ENCODE data around the gene DNAH11.
"Not testable (repeated sequence)": the region's sequence is repeated elsewhere in the genome, so short reads cannot be mapped to it uniquely, and the experiment has no call there.

The DNAH11 gene

DNA sequence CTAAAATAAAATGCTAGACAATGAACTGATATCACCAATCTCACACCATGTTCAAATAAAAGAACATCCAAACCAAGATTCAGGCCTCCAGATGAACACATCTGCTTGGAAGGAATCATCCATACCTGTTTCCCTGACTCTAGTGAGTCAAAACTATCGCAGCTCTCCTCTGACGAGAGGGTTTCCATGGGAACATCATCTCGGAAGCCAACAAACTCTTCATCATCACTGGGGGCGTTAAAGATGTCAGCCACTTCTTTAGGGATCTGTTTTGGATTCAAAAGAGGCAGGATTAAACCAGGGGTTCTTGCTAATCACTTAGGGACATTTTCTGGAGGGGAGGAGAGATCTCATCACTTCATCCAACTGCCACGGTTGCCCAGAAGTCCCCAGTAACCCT, 373.8 kb downstream of the DNAH11 start:
- Mint-ChIP-seq H3K27me3 (no peaks in the 10 kb centered on the region), H3K27ac (no peak overlapping the region), H3K4me3 (no peak overlapping the region), H3K9me3 (no peaks in the 10 kb centered on the region), H3K4me1 (peaks cover 9% of the 10 kb centered on the region), H3K36me3 (peaks cover 30% of the 10 kb centered on the region)

DNA sequence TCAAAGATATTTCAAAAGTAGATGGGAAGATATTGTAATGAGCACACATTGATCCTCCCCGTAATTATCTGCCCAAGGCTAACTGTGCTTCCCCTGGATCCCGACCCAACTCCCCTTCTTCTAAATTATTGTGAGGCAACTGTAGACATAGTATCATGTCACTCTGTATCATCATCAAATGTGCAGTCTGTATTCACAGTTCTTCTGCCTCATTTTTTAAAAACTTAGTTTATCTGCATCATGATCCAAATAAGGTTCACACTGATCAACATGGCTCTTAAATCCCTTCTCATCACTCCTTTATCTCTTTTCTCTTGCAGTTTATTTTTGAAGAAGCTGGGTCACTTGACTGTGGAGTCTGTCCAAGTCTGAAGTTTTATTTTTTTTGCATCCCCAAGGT, 375.4 kb downstream of the DNAH11 start:
- Mint-ChIP-seq H3K36me3 (peaks cover 28% of the 10 kb centered on the region), H3K4me1 (peaks cover 9% of the 10 kb centered on the region)

DNA sequence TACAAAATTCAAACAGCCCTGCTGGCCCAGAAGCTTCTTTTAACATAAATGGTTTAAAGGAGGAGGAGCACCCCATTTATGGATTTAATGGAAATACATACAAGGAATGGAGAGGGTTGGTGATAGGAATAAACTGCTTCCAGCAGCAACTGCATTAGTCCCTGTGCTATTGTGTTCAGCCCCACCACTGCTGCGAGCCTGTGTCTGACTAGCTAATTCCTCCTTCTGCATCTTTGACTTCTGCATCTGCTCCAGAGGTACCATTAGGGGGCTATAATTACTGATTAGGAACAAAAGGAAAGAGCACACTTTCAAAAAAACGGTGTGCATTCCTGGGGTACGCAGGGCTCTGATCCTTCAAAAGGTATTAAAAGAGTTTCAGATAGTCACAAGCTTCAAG, 378.1 kb downstream of the DNAH11 start:
- no peak overlapping the region for H3K4me3 Mint-ChIP-seq
- no peak overlapping the region for H3K27ac Mint-ChIP-seq
- peaks cover 16% of the 10 kb centered on the region for H3K36me3 Mint-ChIP-seq
- no peaks in the 10 kb centered on the region for H3K9me3 Mint-ChIP-seq
- peaks cover 24% of the 10 kb centered on the region for H3K4me1 Mint-ChIP-seq
- no peaks in the 10 kb centered on the region for H3K27me3 Mint-ChIP-seq

More for the DNA sequence above, 375.4 kb downstream of the DNAH11 start:
- H3K27me3 Mint-ChIP-seq = no peaks in the 10 kb centered on the region
- no peaks in the 10 kb centered on the region for H3K9me3 Mint-ChIP-seq
- H3K4me3 Mint-ChIP-seq = no peak overlapping the region
- H3K27ac Mint-ChIP-seq = no peak overlapping the region

DNA sequence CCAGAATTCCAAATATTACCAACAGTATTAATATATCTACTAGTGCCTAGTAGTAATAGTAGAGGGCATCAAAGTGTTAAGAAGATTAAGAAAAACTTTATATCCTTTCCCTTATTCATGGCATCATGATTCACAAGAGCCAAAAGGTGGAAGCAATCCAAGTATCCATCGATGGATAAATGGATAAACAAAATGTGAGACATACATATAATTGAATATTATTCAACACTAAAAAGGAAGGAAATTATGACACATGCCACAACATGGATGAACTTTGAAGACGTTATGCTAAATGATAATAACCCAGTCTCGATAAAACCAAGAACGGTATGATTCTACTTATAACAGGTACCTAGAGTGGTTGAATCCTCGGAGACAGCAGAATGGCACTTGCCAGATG, 379.8 kb downstream of the DNAH11 start:
- Mint-ChIP-seq H3K4me3 (no peak overlapping the region), H3K27ac (no peak overlapping the region), H3K36me3 (peaks cover 18% of the 10 kb centered on the region), H3K27me3 (no peaks in the 10 kb centered on the region), H3K4me1 (peaks cover 31% of the 10 kb centered on the region), H3K9me3 (no peaks in the 10 kb centered on the region)

DNA sequence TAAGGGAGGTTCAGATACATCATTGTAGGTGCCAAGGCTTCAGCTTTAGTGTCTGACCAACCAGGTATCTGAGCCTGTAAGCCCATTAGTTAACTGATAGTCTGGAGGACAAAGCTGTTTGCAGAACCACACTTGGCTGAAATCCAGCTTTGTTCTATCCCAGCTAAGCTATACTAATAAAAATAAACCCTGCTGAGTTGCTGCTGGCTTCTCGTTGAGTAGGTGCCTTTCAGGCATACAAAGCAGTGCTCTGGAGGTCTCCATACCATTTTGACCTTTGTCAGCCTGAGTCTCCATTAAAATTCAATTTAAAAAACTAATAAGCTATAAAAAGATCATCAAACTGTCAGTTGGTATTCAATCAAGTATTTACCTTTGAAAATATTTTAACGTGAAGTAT, 380.8 kb downstream of the DNAH11 start:
- Mint-ChIP-seq H3K36me3 (peaks cover 18% of the 10 kb centered on the region), H3K27me3 (no peaks in the 10 kb centered on the region), H3K27ac (no peak overlapping the region), H3K4me1 (peaks cover 35% of the 10 kb centered on the region), H3K9me3 (no peaks in the 10 kb centered on the region), H3K4me3 (no peak overlapping the region)

DNA sequence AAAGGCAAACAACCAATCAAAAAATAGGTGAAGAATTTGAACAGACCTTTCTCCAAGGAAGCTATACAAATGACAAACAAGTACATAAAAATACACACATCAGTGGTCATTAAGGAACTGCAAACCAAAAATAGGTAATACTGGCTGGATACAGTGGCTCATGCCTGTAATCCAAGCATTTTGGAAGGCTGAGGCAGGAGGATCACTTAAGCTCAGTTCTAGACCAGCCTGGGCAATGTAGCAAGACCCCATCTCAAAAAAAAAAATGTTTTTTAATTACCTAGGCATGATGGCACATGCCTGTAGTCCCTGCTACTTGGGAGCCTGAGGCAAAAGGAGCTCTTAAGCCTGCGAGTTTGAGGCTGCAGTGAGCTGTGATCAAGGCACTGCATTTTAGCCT, 383.6 kb downstream of the DNAH11 start:
- Mint-ChIP-seq H3K27ac (no peak overlapping the region), H3K4me3 (no peak overlapping the region), H3K9me3 (peaks cover 6% of the 10 kb centered on the region), H3K4me1 (peaks cover 41% of the 10 kb centered on the region), H3K27me3 (no peaks in the 10 kb centered on the region), H3K36me3 (peaks cover 27% of the 10 kb centered on the region)

DNA sequence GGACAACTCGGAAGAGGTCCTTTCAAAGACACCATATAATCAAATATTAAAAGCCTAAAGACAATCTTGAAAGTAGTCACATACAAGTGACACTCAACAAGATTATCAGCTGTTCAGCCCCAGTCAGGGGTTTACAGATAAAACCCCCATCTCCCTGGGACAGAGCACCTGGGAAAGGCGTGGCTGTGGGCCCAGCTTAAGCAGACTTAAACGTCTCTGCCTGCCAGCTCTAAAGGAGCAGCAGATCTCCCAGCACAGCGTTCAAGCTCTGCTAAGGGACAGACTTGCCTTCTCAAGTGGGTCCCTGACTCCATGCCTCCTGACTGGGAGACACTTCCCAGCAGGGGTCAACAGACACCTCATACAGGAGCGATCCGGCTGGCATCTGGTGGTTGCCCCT, 384.9 kb downstream of the DNAH11 start:
- no peak overlapping the region for H3K27ac Mint-ChIP-seq
- no peaks in the 10 kb centered on the region for H3K27me3 Mint-ChIP-seq
- peaks cover 6% of the 10 kb centered on the region for H3K9me3 Mint-ChIP-seq
- H3K4me1 Mint-ChIP-seq = peaks cover 44% of the 10 kb centered on the region
- H3K36me3 Mint-ChIP-seq = peaks cover 28% of the 10 kb centered on the region
- H3K4me3 Mint-ChIP-seq = no peak overlapping the region

DNA sequence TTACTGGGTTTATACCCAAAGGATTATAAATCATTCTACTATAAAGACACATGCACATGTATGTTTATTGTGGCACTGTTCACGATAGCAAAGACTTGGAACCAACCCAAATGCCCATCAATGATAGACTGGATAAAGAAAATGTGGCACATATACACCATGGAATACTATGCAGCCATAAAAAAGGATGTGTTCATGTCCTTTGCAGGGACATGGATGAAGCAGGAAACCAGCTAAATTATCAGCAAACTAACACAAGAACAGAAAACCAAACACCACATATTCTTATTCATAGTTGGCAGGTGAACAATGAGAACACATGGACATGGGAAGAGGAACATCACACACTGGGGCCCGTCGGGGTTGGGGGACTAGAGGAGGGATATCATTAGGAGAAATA, 390.5 kb downstream of the DNAH11 start:
- H3K9me3 Mint-ChIP-seq, H3K4me3 Mint-ChIP-seq, H3K27ac Mint-ChIP-seq, H3K27me3 Mint-ChIP-seq: not testable (repeated sequence)
- Mint-ChIP-seq H3K4me1 (peaks cover 53% of the 10 kb centered on the region), H3K36me3 (peaks cover 37% of the 10 kb centered on the region)

DNA sequence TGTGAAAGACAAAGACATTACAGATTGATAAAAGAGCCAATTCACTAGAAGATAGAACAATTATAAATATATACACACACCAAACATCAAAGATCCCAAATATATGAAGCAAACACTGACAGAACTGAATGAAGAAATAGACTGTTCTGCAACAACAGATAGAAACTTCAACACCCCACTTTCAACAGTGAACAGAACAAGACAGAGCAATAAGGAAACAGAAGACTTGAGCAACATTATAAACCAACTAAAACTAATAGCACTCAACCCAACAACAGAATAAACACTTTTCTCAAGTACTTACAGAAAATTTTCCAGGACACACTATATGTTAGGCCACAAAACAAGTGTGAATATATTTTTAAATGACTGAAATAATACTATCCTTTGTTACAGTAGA, 392.0 kb downstream of the DNAH11 start:
- peaks cover 3% of the 10 kb centered on the region for H3K9me3 Mint-ChIP-seq
- H3K36me3 Mint-ChIP-seq = peaks cover 31% of the 10 kb centered on the region
- no peak overlapping the region for H3K4me3 Mint-ChIP-seq
- H3K27me3 Mint-ChIP-seq = no peaks in the 10 kb centered on the region
- peaks cover 54% of the 10 kb centered on the region for H3K4me1 Mint-ChIP-seq
- H3K27ac Mint-ChIP-seq = no peak overlapping the region

DNA sequence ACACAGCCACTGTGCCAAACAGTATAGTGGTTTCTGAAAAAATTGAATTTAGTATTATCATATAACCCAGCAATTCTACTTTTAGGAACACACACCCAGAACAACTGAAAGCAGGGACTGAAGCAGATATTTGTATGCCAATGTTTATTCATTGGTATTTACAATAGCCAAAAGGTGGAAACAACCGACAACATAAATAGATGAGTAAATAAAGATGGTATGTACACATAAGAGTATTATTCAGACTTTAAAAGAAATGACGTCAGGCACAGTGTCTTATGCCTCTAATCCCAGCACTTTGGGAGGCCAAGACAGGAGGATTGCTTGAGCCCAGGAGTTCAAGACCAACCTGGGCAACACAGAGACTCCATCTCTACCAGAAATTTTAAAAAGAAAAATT, 395.6 kb downstream of the DNAH11 start:
- no peaks in the 10 kb centered on the region for H3K27me3 Mint-ChIP-seq
- H3K4me3 Mint-ChIP-seq = no peak overlapping the region
- H3K9me3 Mint-ChIP-seq = no peaks in the 10 kb centered on the region
- H3K36me3 Mint-ChIP-seq = peaks cover 23% of the 10 kb centered on the region
- H3K27ac Mint-ChIP-seq = no peak overlapping the region
- H3K4me1 Mint-ChIP-seq = peaks cover 79% of the 10 kb centered on the region

DNA sequence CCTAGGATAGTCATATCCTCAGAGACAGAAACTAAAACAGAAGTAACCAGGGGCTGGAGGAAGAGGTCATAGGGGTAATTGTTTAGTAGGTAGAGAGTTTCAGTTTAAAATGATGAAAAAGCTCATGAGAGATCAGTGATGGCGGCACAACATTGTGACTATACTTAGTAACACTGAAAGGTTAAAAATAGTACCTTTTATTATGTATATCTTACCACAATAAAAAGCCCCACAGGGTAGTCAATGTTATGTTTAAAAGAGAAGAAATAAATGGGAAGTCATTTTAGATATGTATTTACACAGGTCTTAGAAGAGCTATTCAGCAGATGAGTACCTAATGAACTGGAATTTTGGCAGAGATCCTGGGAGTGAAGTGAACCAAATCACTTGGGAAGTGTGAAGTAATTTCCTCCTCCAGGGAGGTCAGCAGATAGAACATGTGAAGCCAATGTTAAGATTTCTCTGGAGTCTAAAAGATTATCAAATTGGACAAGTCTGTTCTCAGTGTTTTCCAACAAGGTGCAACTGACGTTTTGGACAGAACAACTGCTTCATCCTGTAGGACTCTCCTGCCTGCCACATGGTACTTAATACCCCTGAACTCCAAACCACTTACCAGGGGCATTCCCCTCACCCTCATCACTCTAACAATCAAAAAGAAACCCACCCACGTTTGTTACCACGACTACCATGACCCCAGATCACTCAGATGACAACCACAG, 396.5 kb downstream of the DNAH11 start:
- peak overlapping the region; percentile 62 for H3K4me3 Mint-ChIP-seq
- H3K9me3 Mint-ChIP-seq = no peaks in the 10 kb centered on the region
- H3K27me3 Mint-ChIP-seq = no peaks in the 10 kb centered on the region
- peak overlapping the region; percentile 91 for H3K27ac Mint-ChIP-seq
- H3K36me3 Mint-ChIP-seq = peaks cover 23% of the 10 kb centered on the region
- H3K4me1 Mint-ChIP-seq = peaks cover 74% of the 10 kb centered on the region

DNA sequence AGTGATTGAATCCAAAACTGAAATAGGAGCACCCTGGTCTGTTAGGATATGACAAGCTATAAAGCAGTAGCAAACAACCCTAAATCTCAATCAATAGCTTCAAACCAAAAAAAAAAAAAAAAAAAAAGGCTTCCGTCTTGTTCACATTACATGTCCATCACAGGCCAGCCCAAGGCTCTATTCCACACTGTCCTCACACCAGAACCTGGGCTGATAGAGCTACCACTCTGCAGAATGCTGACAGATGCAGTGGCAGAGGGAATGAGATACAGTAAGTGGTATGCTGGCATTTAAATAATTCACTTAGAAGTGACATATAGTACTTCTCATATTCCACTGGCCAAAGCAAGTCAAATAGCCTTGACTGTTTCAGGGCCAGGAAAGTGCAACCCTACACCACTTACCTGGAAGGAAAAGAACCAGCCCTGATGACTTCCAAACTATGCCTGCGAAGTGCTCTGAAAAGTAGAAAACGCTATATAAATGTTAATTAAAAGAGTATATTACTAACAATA, 397.1 kb downstream of the DNAH11 start:
- Mint-ChIP-seq H3K4me3 (peak overlapping the region; percentile 62), H3K36me3 (peaks cover 22% of the 10 kb centered on the region), H3K27ac (peak overlapping the region; percentile 91), H3K4me1 (peaks cover 74% of the 10 kb centered on the region), H3K9me3 (no peaks in the 10 kb centered on the region), H3K27me3 (no peaks in the 10 kb centered on the region)

DNA sequence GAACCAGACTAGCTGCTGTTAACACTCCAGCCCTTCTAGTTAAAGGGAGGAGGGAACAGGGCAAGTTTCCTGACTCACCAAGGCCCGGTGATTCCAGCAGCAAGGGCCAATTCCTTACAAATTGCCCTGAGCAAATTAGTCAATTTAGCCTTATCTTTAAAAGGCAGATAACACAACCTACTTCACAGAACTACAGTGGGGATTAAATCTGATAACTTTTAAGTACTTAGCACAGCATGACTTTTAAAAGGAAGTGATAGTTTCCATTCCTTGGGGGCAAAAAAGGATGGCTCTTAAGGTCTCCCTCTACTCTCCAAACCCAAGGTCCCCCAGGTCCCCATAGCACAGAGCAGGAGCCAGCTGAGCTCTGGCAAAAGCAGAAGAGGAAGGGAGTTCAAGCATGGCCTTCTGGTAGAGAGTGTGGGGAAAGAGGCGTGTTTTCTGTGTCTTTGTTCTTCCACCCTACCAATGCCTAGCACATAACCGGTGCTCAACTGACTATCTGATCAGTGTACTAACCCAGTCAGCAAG, 398.8 kb downstream of the DNAH11 start:
- peaks cover 73% of the 10 kb centered on the region for H3K4me1 Mint-ChIP-seq

DNA sequence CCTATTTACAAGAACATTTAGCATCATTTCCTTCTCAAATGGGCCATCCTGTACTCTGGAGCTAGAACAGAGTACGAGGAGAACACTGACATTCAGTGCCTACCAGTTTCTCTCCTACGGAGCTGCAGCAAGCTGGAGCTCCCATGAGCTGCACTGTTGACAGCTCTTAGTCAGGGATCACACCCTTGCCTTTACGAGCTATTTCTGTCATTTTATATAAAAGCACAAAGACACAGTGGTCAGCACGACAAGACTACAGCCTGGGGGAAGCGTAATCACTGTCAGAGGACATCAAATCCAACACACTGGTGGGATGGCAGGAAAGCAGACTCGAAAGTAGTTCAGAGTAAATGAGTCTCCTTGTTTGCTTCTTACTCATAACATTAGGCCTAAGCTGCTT, 400.1 kb downstream of the DNAH11 start:
- H3K4me3 Mint-ChIP-seq = no peak overlapping the region

More for the DNA sequence above, 398.8 kb downstream of the DNAH11 start:
- H3K27ac Mint-ChIP-seq = no peak overlapping the region
- H3K9me3 Mint-ChIP-seq = no peaks in the 10 kb centered on the region
- H3K4me3 Mint-ChIP-seq = peak overlapping the region; percentile 50
- peaks cover 13% of the 10 kb centered on the region for H3K36me3 Mint-ChIP-seq
- H3K27me3 Mint-ChIP-seq = no peaks in the 10 kb centered on the region

DNA sequence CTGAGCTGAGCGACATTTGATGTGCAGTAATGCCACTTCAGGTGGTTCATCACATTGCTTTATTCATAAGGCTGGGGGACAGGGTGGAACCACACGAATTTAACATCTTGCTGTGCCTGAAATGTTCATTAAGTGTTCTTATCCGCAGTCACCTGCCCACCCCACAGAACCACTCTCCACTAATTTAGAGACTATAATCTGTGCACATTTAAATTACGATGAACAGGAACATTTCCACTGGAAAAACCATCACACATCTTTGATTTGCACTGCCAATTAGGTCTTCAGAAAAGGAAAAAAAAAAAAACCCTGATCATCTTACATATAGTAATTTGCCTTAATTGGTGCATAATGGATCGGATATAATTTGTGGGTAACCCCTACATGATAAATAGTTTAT, 400.6 kb downstream of the DNAH11 start:
- H3K4me3 Mint-ChIP-seq = peak overlapping the region; percentile 11
- H3K36me3 Mint-ChIP-seq = peaks cover 3% of the 10 kb centered on the region
- no peaks in the 10 kb centered on the region for H3K9me3 Mint-ChIP-seq
- no peaks in the 10 kb centered on the region for H3K27me3 Mint-ChIP-seq
- peaks cover 83% of the 10 kb centered on the region for H3K4me1 Mint-ChIP-seq
- no peak overlapping the region for H3K27ac Mint-ChIP-seq

More for the DNA sequence above, 400.1 kb downstream of the DNAH11 start:
- peaks cover 83% of the 10 kb centered on the region for H3K4me1 Mint-ChIP-seq
- no peaks in the 10 kb centered on the region for H3K27me3 Mint-ChIP-seq
- H3K27ac Mint-ChIP-seq = no peak overlapping the region
- no peaks in the 10 kb centered on the region for H3K9me3 Mint-ChIP-seq
- peaks cover 6% of the 10 kb centered on the region for H3K36me3 Mint-ChIP-seq

DNA sequence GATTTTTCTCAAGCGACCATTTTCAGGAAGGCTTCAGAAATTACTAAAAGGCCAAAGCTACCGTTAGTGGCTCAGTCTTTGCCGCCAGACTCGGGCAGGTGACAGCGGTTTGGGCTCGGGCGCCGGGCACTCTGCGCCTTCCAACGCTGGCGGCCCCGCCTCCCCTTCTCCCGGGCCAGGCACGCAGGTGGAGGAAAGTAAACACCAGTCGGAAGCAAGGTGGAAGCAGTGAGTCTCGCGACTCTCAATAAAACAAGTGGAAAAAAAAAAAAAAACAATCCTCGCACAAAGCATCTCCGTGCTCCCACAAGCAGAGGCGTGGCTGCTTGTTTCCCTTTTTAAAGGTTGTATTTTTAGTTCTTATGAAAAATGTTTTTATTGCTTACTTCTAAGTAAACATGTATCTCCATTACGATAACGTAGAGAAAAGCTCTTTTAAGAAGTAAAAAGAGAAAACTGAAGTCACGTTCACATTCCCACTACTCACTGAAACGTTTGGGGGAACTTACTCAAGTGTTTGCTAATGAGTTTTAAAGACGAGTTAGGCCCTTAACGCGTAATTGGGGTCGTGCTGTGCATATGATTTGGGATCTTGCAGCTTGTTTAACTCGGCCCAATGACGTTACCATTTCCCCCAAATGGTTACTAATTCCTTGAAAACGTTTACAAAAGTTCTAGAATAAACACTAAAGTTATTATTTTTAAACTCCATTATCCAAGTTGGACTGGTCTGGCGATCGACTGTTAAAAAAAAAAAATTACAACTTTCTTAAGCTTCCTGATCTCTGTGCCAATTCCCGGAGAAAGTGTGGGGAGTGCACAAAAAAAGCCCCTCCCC, 402.0 kb downstream of the DNAH11 start:
- Mint-ChIP-seq H3K4me3 (peak overlapping the region; percentile 92), H3K4me1 (peaks cover 77% of the 10 kb centered on the region), H3K36me3 (peaks cover 3% of the 10 kb centered on the region), H3K9me3 (no peaks in the 10 kb centered on the region), H3K27me3 (no peaks in the 10 kb centered on the region), H3K27ac (peak overlapping the region; percentile 96)

Measured in activated naive CD4-positive, alpha-beta T cell treated with anti-CD3 and anti-CD28 coated beads, Interleukin-2, amount 50 U/mL, for 24 hours (primary cell).